Activated CD4-positive, alpha-beta T cell treated with anti-CD3 and anti-CD28 coated beads for 1 hour (primary cell): ENCODE data around the gene KREMEN2.

ENCODE experiments used
- DNase-seq: peaks from one replicate; pipeline ENCODE4 v3.0.0-alpha.2; 2020

The KREMEN2 gene

GRCh38 chr16:2980227-2981176, 16.4 kb downstream of the KREMEN2 start, which contains the start of gene PKMYT1:
Gene PKMYT1 (minus strand): TSS chr16:2980446. CDS start chr16:2979657, 789 bp downstream.
- DNase-seq: peak; percentile 92

- DNase-seq: no peak
Measured at GRCh38 chr16:2981177-2981898, 17.3 kb downstream of the KREMEN2 start.

GRCh38 chr16:2981899-2982250, 17.8 kb downstream of the KREMEN2 start:
- no peak for DNase-seq

- DNase-seq: no peak
Measured at GRCh38 chr16:2982402-2982801, 18.3 kb downstream of the KREMEN2 start.

GRCh38 chr16:2983706-2984136, 19.6 kb downstream of the KREMEN2 start:
- peak; percentile 48 for DNase-seq

GRCh38 chr16:2985462-2985861, 21.4 kb downstream of the KREMEN2 start:
- DNase-seq: no peak

GRCh38 chr16:2985893-2986355, 21.8 kb downstream of the KREMEN2 start:
- DNase-seq: no peak

GRCh38 chr16:2986623-2987188, 22.6 kb downstream of the KREMEN2 start:
- DNase-seq: no peak

- no peak for DNase-seq
Measured at GRCh38 chr16:2987286-2987685, 23.2 kb downstream of the KREMEN2 start.

GRCh38 chr16:2987833-2988232, 23.8 kb downstream of the KREMEN2 start:
- DNase-seq: no peak

- DNase-seq: no peak
Measured at GRCh38 chr16:2988590-2989099, 24.6 kb downstream of the KREMEN2 start.

GRCh38 chr16:2990891-2991290, 26.8 kb downstream of the KREMEN2 start:
- DNase-seq: no peak

GRCh38 chr16:2991566-2992261, 27.6 kb downstream of the KREMEN2 start:
- DNase-seq: no peak

- DNase-seq: no peak
Measured at GRCh38 chr16:2992383-2993081, 28.5 kb downstream of the KREMEN2 start.

- DNase-seq: no peak
Measured at GRCh38 chr16:2996298-2996697, 32.2 kb downstream of the KREMEN2 start.

GRCh38 chr16:2999929-3000328, 35.9 kb downstream of the KREMEN2 start:
- no peak for DNase-seq

GRCh38 chr16:3000540-3000939, 36.5 kb downstream of the KREMEN2 start:
- no peak for DNase-seq

- no peak for DNase-seq
Measured at GRCh38 chr16:3001316-3001715, 37.2 kb downstream of the KREMEN2 start.

GRCh38 chr16:3003582-3004270, 39.7 kb downstream of the KREMEN2 start:
- peak; percentile 95 for DNase-seq

GRCh38 chr16:3004319-3004718, 40.2 kb downstream of the KREMEN2 start:
- DNase-seq: no peak

- no peak for DNase-seq
Measured at GRCh38 chr16:3004781-3005284, 40.8 kb downstream of the KREMEN2 start.
